ENCODE measurements around the gene CEACAM7. TPM values are rescaled to one million over a fixed set of nuclear protein-coding genes. Genes with fewer than 3 reads are reported as not detected.

The CEACAM7 gene
- total RNA-seq, 1 experiment from 2014 or later, result 0.15 TPM

DNA sequence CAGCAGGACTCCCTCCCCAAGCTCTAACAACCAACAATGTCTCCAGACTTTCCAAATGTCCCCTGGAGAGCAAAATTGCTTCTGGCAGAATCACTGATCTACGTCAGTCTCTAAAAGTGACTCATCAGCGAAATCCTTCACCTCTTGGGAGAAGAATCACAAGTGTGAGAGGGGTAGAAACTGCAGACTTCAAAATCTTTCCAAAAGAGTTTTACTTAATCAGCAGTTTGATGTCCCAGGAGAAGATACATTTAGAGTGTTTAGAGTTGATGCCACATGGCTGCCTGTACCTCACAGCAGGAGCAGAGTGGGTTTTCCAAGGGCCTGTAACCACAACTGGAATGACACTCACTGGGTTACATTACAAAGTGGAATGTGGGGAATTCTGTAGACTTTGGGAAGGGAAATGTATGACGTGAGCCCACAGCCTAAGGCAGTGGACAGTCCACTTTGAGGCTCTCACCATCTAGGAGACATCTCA, 14.1 kb upstream of the CEACAM7 start (continued):
- TF ChIP-seq ZNF121 (CRISPR knock-in tag; IDR thresholded peaks at IDR 0.05), result no peak
- TF ChIP-seq ELF4 (CRISPR knock-in tag; IDR thresholded peaks at IDR 0.05; ENCODE audit: low read depth), result no peak
- TF ChIP-seq ZNF263 (CRISPR knock-in tag; IDR thresholded peaks at IDR 0.05; ENCODE audit: low read depth), result no peak
- TF ChIP-seq SMAD4 (CRISPR knock-in tag; IDR thresholded peaks at IDR 0.05), result no peak

DNA sequence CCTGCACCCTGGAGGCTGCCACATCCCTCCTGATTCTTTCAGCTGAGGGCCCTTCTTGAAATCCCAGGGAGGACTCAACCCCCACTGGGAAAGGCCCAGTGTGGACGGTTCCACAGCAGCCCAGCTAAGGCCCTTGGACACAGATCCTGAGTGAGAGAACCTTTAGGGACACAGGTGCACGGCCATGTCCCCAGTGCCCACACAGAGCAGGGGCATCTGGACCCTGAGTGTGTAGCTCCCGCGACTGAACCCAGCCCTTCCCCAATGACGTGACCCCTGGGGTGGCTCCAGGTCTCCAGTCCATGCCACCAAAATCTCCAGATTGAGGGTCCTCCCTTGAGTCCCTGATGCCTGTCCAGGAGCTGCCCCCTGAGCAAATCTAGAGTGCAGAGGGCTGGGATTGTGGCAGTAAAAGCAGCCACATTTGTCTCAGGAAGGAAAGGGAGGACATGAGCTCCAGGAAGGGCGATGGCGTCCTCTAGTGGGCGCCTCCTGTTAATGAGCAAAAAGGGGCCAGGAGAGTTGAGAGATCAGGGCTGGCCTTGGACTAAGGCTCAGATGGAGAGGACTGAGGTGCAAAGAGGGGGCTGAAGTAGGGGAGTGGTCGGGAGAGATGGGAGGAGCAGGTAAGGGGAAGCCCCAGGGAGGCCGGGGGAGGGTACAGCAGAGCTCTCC, 13.5 kb upstream of the CEACAM7 start:
- DNase-seq (ENCODE audit: low spot score), result peak; percentile 73
- CTCF ChIA-PET, result interaction anchor here (0.5 to 5.8 kb wide), 32 partner anchors 9 to 221 kb away, joined by 3 to 69 read pairs (median 4); partner anchors contain the start of genes CEACAM6, CEACAM7 and RPS19

DNA sequence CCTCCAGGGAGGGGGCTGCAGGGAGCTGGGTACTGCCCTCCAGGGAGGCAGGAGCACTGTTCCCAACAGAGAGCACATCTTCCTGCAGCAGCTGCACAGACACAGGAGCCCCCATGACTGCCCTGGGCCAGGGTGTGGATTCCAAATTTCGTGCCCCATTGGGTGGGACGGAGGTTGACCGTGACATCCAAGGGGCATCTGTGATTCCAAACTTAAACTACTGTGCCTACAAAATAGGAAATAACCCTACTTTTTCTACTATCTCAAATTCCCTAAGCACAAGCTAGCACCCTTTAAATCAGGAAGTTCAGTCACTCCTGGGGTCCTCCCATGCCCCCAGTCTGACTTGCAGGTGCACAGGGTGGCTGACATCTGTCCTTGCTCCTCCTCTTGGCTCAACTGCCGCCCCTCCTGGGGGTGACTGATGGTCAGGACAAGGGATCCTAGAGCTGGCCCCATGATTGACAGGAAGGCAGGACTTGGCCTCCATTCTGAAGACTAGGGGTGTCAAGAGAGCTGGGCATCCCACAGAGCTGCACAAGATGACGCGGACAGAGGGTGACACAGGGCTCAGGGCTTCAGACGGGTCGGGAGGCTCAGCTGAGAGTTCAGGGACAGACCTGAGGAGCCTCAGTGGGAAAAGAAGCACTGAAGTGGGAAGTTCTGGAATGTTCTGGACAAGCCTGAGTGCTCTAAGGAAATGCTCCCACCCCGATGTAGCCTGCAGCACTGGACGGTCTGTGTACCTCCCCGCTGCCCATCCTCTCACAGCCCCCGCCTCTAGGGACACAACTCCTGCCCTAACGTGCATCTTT, 12.5 kb upstream of the CEACAM7 start:
- no peak for DNase-seq (ENCODE audit: low spot score)
- H3K27me3 Mint-ChIP-seq (ENCODE audit: low read depth), result peaks cover 10% of the 10 kb centered on the region
- H3K27ac Mint-ChIP-seq, result no peak overlapping the region
- ATAC-seq, result no peak
- CTCF ChIA-PET, result interaction anchor here (0.8 to 5.8 kb wide), 20 partner anchors 10 to 252 kb away, joined by 3 to 69 read pairs (median 6); partner anchors contain the start of gene CEACAM7
- TF ChIP-seq NFATC4 (CRISPR knock-in tag; IDR thresholded peaks at IDR 0.05) (no peak), CREB1 (CRISPR knock-in tag; IDR thresholded peaks at IDR 0.05) (no peak), ZBTB21 (CRISPR knock-in tag; IDR thresholded peaks at IDR 0.05; ENCODE audit: borderline replicate concordance) (no peak), MYBL2 (CRISPR knock-in tag; IDR thresholded peaks at IDR 0.05) (no peak), TEAD4 (CRISPR knock-in tag; IDR thresholded peaks at IDR 0.05) (no peak), SOX15 (CRISPR knock-in tag; IDR thresholded peaks at IDR 0.05) (no peak), HMGA2 (CRISPR knock-in tag; IDR thresholded peaks at IDR 0.05) (no peak), ESRRA (CRISPR knock-in tag; IDR thresholded peaks at IDR 0.05; ENCODE audit: borderline replicate concordance) (no peak), ZNF532 (CRISPR knock-in tag; IDR thresholded peaks at IDR 0.05; ENCODE audit: borderline replicate concordance) (no peak), ERG (CRISPR knock-in tag; IDR thresholded peaks at IDR 0.05) (no peak)
- POLR2A ChIA-PET, result no interaction called here
- H3K4me1 Mint-ChIP-seq, result no peaks in the 10 kb centered on the region
- no peaks in the 10 kb centered on the region for H3K9me3 Mint-ChIP-seq
- no peak overlapping the region for H3K4me3 Mint-ChIP-seq
- H3K36me3 Mint-ChIP-seq, result no peaks in the 10 kb centered on the region

More for the DNA sequence above, 13.5 kb upstream of the CEACAM7 start:
- H3K4me3 Mint-ChIP-seq, result no peak overlapping the region
- H3K27me3 Mint-ChIP-seq (ENCODE audit: low read depth), result peaks cover 13% of the 10 kb centered on the region
- no peaks in the 10 kb centered on the region for H3K36me3 Mint-ChIP-seq
- POLR2A ChIA-PET, result no interaction called here
- H3K9me3 Mint-ChIP-seq, result no peaks in the 10 kb centered on the region
- peak; percentile 61 for TF ChIP-seq CTCF (IDR thresholded peaks at IDR 0.05)
- no peak for TF ChIP-seq ESRRA (CRISPR knock-in tag; IDR thresholded peaks at IDR 0.05; ENCODE audit: borderline replicate concordance)
- TF ChIP-seq, protein P1, sequence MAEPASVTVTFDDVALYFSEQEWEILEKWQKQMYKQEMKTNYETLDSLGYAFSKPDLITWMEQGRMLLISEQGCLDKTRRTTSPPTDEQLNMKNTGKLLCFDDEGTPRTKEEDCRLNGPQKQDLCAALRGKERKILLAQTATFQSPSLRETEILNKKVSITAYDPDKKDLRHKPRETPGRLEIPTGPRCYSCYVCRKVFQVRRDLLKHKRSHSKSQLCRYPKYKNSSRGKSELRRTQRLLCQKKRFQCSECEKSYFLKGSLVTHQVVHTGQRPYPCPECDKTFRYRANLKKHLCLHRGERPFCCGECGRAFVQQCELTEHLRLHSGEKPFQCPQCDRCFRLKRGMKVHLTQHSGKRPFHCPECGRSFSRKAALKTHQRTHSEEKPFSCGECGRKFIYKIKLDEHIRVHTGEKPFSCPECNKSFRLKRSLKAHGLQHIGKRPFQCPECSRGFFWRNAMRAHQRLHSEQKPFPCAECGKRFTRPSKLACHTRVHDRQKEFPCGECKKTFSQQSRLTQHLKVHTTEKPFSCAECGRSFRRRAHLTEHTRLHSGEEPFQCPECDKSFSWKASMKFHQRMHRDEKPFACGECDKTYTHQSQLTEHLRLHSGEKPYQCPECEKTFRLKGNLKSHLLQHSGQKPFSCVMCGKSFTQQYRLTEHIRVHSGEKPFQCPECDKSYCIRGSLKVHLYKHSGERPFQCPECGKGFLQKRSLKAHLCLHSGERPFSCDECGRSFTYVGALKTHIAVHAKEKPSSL (CRISPR knock-in tag; conservative IDR thresholded peaks at IDR 0.05), result no peak
- TF ChIP-seq GTF2I (CRISPR knock-in tag; conservative IDR thresholded peaks at IDR 0.05), result no peak
- H3K27ac Mint-ChIP-seq, result no peak overlapping the region
- peak; percentile 78 for ATAC-seq
- no peaks in the 10 kb centered on the region for H3K4me1 Mint-ChIP-seq
